ENCODE results near the gene RAB11A.

RAB11A gene

DNA sequence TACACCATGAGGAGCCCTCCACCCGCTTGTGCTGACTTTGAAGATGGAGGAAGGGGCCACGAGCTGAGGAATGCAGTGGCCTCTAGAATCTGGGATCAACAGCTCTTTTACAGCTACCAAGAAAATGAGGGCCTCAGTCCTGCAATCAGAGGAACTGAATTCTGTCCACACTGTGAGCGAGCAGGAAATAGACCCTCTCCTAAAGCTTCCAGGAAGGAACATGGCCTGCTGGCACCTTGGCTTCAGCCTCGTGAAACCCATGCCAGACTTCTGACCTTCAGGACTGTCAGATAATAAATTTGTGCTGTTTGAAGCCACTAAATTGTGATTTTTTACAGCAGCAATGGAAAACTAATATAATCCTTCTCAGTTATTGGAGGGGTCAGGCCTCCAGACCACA, 61.9 kb downstream of the RAB11A start:
- Histone ChIP-seq H3K27me3 (replicated peaks; ENCODE audit: control insufficient read depth, insufficient read depth, low read length) (peaks cover 23% of the 10 kb centered on the region), H3K9ac (ENCODE audit: low read length) (no peak overlapping the region), H3K4me3 (ENCODE audit: low read length) (no peak overlapping the region), H3K9me3 (ENCODE audit: control insufficient read depth, low read length) (no peaks in the 10 kb centered on the region), H3K36me3 (ENCODE audit: control insufficient read depth, insufficient read depth, low read length, severe bottlenecking) (no peaks in the 10 kb centered on the region), H3K4me1 (ENCODE audit: control insufficient read depth, insufficient read depth, low read length) (no peaks in the 10 kb centered on the region)
- DNase-seq (ENCODE audit: low read depth): no peak

DNA sequence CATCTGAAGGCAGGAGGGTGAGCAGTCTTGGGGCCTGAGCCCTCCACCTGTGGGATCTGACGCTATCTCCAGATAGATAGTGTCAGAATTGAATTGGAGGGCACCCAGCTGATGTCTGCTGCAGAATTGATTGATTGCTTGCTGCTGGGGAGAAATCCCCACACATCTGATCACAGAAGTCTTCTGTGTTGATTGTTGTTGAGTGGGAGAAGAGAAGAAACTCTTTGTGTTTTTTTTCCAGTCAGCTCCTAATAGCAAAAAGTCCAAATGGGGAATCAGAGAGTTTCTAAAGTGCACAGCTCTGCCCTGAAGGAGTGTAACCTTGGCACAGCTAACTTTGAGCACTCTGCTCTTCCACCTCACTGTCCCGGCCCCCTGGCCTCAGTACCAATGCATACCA, 66.1 kb downstream of the RAB11A start:
- Histone ChIP-seq H3K9me3 (ENCODE audit: control insufficient read depth, low read length) (no peaks in the 10 kb centered on the region), H3K4me1 (ENCODE audit: control insufficient read depth, insufficient read depth, low read length) (peaks cover 15% of the 10 kb centered on the region), H3K4me3 (ENCODE audit: low read length) (no peak overlapping the region), H3K36me3 (ENCODE audit: control insufficient read depth, insufficient read depth, low read length, severe bottlenecking) (no peaks in the 10 kb centered on the region), H3K27me3 (replicated peaks; ENCODE audit: control insufficient read depth, insufficient read depth, low read length) (peaks cover 23% of the 10 kb centered on the region), H3K9ac (ENCODE audit: low read length) (no peak overlapping the region)
- no peak for DNase-seq (ENCODE audit: low read depth)

- Histone ChIP-seq H3K9ac (ENCODE audit: low read length) (no peak overlapping the region), H3K4me1 (ENCODE audit: control insufficient read depth, insufficient read depth, low read length) (peaks cover 21% of the 10 kb centered on the region), H3K9me3 (ENCODE audit: control insufficient read depth, low read length) (no peaks in the 10 kb centered on the region), H3K4me3 (ENCODE audit: low read length) (no peak overlapping the region), H3K36me3 (ENCODE audit: control insufficient read depth, insufficient read depth, low read length, severe bottlenecking) (no peaks in the 10 kb centered on the region), H3K27me3 (replicated peaks; ENCODE audit: control insufficient read depth, insufficient read depth, low read length) (peaks cover 17% of the 10 kb centered on the region)
- DNase-seq (ENCODE audit: low read depth): no peak
Measured at GRCh38 chr15:65936282-65936681, 67.0 kb downstream of the RAB11A start.

DNA sequence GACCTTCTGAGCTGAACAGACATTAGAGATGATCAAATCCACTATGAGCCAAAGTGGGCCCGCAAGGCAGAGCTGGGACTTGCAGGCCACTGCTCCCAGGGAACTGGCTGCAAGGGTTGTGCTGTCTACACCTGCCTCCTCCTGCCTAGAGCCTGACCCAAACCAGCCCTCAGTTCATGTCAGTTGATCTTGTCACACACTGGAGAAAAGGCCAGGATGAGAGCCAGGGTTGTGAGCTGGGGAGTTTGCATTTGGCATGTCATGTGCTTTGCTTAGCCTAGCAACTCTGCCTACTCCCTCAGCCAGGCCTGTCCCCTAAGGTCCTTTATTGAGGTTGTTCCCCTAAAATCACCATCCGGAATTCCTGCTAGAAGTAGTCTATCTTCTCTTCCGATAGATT, 67.8 kb downstream of the RAB11A start:
- Histone ChIP-seq H3K9ac (ENCODE audit: low read length) (no peak overlapping the region), H3K27me3 (replicated peaks; ENCODE audit: control insufficient read depth, insufficient read depth, low read length) (peaks cover 16% of the 10 kb centered on the region), H3K4me3 (ENCODE audit: low read length) (no peak overlapping the region), H3K4me1 (ENCODE audit: control insufficient read depth, insufficient read depth, low read length) (peaks cover 21% of the 10 kb centered on the region), H3K9me3 (ENCODE audit: control insufficient read depth, low read length) (no peaks in the 10 kb centered on the region), H3K36me3 (ENCODE audit: control insufficient read depth, insufficient read depth, low read length, severe bottlenecking) (no peaks in the 10 kb centered on the region)
- DNase-seq (ENCODE audit: low read depth): no peak

DNA sequence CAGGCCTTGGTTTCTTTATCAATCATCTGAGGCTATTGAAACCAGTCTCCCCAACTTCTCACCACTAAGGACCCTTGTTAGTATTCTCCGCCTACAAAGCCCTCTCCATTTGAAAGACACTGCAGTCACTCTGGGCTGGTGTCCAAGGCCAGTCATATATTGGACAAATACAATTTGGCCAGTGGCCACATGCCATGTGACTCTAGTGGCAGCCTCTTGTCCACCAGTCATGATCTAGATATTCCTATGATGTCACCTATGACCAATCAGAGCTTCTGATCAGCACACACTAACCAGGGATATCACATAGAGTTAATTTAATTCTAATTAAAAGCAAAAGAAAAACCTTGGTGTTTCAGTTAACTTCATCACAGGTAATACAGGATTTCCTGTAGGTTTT, 68.2 kb downstream of the RAB11A start:
- H3K9ac ChIP-seq (ENCODE audit: low read length): no peak overlapping the region
- no peaks in the 10 kb centered on the region for H3K9me3 ChIP-seq (ENCODE audit: control insufficient read depth, low read length)
- H3K36me3 ChIP-seq (ENCODE audit: control insufficient read depth, insufficient read depth, low read length, severe bottlenecking): no peaks in the 10 kb centered on the region
- no peak for DNase-seq (ENCODE audit: low read depth)
- peaks cover 21% of the 10 kb centered on the region for H3K4me1 ChIP-seq (ENCODE audit: control insufficient read depth, insufficient read depth, low read length)
- no peak overlapping the region for H3K4me3 ChIP-seq (ENCODE audit: low read length)
- H3K27me3 ChIP-seq (replicated peaks; ENCODE audit: control insufficient read depth, insufficient read depth, low read length): peaks cover 11% of the 10 kb centered on the region

GRCh38 chr15:65938604-65939003, 69.3 kb downstream of the RAB11A start:
- Histone ChIP-seq H3K4me1 (ENCODE audit: control insufficient read depth, insufficient read depth, low read length) (peaks cover 21% of the 10 kb centered on the region), H3K27me3 (replicated peaks; ENCODE audit: control insufficient read depth, insufficient read depth, low read length) (peaks cover 6% of the 10 kb centered on the region), H3K36me3 (ENCODE audit: control insufficient read depth, insufficient read depth, low read length, severe bottlenecking) (no peaks in the 10 kb centered on the region), H3K9me3 (ENCODE audit: control insufficient read depth, low read length) (no peaks in the 10 kb centered on the region), H3K9ac (ENCODE audit: low read length) (no peak overlapping the region), H3K4me3 (ENCODE audit: low read length) (no peak overlapping the region)
- no peak for DNase-seq (ENCODE audit: low read depth)

GRCh38 chr15:65939901-65940617, 70.8 kb downstream of the RAB11A start:
- H3K9ac ChIP-seq (ENCODE audit: low read length): no peak overlapping the region
- no peaks in the 10 kb centered on the region for H3K9me3 ChIP-seq (ENCODE audit: control insufficient read depth, low read length)
- H3K4me1 ChIP-seq (ENCODE audit: control insufficient read depth, insufficient read depth, low read length): peaks cover 21% of the 10 kb centered on the region
- H3K27me3 ChIP-seq (replicated peaks; ENCODE audit: control insufficient read depth, insufficient read depth, low read length): peaks cover 8% of the 10 kb centered on the region
- DNase-seq (ENCODE audit: low read depth): peak; percentile 96
- H3K36me3 ChIP-seq (ENCODE audit: control insufficient read depth, insufficient read depth, low read length, severe bottlenecking): no peaks in the 10 kb centered on the region
- H3K4me3 ChIP-seq (ENCODE audit: low read length): no peak overlapping the region

DNA sequence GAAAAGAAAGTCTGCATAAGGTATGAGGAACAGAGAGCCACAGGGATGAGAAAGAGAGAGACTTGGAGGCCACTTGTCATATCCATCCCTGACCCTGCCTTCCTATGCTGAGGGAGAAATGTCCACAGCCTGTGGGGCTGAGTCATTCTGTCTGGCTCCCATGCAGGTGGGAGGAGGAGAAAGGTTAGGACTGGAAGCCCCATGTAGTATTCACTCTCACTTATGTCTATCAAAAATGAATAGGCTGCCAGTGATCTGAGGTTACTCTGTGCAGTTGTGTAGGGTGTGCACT, 71.3 kb downstream of the RAB11A start:
- no peak overlapping the region for H3K9ac ChIP-seq (ENCODE audit: low read length)
- peaks cover 21% of the 10 kb centered on the region for H3K4me1 ChIP-seq (ENCODE audit: control insufficient read depth, insufficient read depth, low read length)
- DNase-seq (ENCODE audit: low read depth): peak; percentile 44

More for the DNA sequence above, 71.3 kb downstream of the RAB11A start:
- Histone ChIP-seq H3K27me3 (replicated peaks; ENCODE audit: control insufficient read depth, insufficient read depth, low read length) (peaks cover 8% of the 10 kb centered on the region), H3K9me3 (ENCODE audit: control insufficient read depth, low read length) (no peaks in the 10 kb centered on the region), H3K36me3 (ENCODE audit: control insufficient read depth, insufficient read depth, low read length, severe bottlenecking) (no peaks in the 10 kb centered on the region), H3K4me3 (ENCODE audit: low read length) (no peak overlapping the region)

All from adipocyte (in vitro differentiated cells).